HUES48 (cell line): Measurements from ENCODE around the gene RGS8.

ENCODE experiments used
- H3K27ac ChIP-seq: one replicate; pipeline ENCODE4 v1.7.0; 2013; ENCODE audit warnings: low read depth, low read length, inconsistent platforms
- H3K27me3 ChIP-seq: 2 replicates; pipeline ENCODE4 v1.6.1; 2013; ENCODE audit warnings: mild to moderate bottlenecking, low read length; ENCODE audit not compliant: control insufficient read depth, insufficient read depth
- H3K36me3 ChIP-seq: 2 replicates; pipeline ENCODE4 v1.6.1; 2013; ENCODE audit warnings: low read length; ENCODE audit not compliant: control insufficient read depth, insufficient read depth
- H3K4me1 ChIP-seq: 2 replicates; pipeline ENCODE4 v1.6.1; 2013; ENCODE audit warnings: mild to moderate bottlenecking, low read length; ENCODE audit not compliant: control insufficient read depth, insufficient read depth
- H3K4me3 ChIP-seq: 2 replicates; pipeline ENCODE4 v1.5.1; 2013; ENCODE audit warnings: mild to moderate bottlenecking, low read depth, low read length
- H3K9ac ChIP-seq: 2 replicates; pipeline ENCODE4 v1.6.1; 2013; ENCODE audit warnings: mild to moderate bottlenecking, low read depth, low read length, moderate library complexity
- H3K9me3 ChIP-seq: 2 replicates; pipeline ENCODE4 v1.6.1; 2013; ENCODE audit warnings: low read length; ENCODE audit not compliant: control insufficient read depth, insufficient read depth

The RGS8 gene

GRCh38 chr1:182670032-182670749 lies 14.2 kb downstream of the RGS8 start:
- H3K27me3 ChIP-seq = peaks cover 15% of the 10 kb centered on the region; the same call in 1 of the 2 replicates

GRCh38 chr1:182669266-182669665 lies 15.1 kb downstream of the RGS8 start:
- no peak overlapping the region for H3K27ac ChIP-seq
- H3K4me1 ChIP-seq = peaks cover 56% of the 10 kb centered on the region
- H3K9me3 ChIP-seq = no peaks in the 10 kb centered on the region
- H3K27me3 ChIP-seq = peaks cover 21% of the 10 kb centered on the region; the same call in 1 of the 2 replicates
- H3K36me3 ChIP-seq = no peaks in the 10 kb centered on the region
- no peak overlapping the region for H3K4me3 ChIP-seq
- H3K9ac ChIP-seq = no peak overlapping the region

More at GRCh38 chr1:182670032-182670749, 14.2 kb downstream of the RGS8 start:
- H3K27ac ChIP-seq = no peak overlapping the region
- no peaks in the 10 kb centered on the region for H3K9me3 ChIP-seq
- H3K4me1 ChIP-seq = peaks cover 53% of the 10 kb centered on the region
- H3K4me3 ChIP-seq = no peak overlapping the region
- no peaks in the 10 kb centered on the region for H3K36me3 ChIP-seq
- H3K9ac ChIP-seq = no peak overlapping the region

GRCh38 chr1:182668521-182669054 lies 15.8 kb downstream of the RGS8 start:
- H3K27me3 ChIP-seq = peaks cover 21% of the 10 kb centered on the region; the same call in 1 of the 2 replicates
- H3K9me3 ChIP-seq = no peaks in the 10 kb centered on the region
- no peak overlapping the region for H3K27ac ChIP-seq
- H3K36me3 ChIP-seq = no peaks in the 10 kb centered on the region
- no peak overlapping the region for H3K9ac ChIP-seq
- peaks cover 55% of the 10 kb centered on the region for H3K4me1 ChIP-seq
- no peak overlapping the region for H3K4me3 ChIP-seq

- peaks cover 21% of the 10 kb centered on the region; the same call in 1 of the 2 replicates for H3K27me3 ChIP-seq
- no peak overlapping the region for H3K9ac ChIP-seq
- H3K36me3 ChIP-seq = no peaks in the 10 kb centered on the region
- H3K4me1 ChIP-seq = peaks cover 59% of the 10 kb centered on the region
- H3K27ac ChIP-seq = no peak overlapping the region
- H3K9me3 ChIP-seq = no peaks in the 10 kb centered on the region
- H3K4me3 ChIP-seq = no peak overlapping the region
Observed at GRCh38 chr1:182667848-182668505, 16.4 kb downstream of the RGS8 start.

GRCh38 chr1:182666706-182667105 lies 17.7 kb downstream of the RGS8 start:
- H3K4me1 ChIP-seq = peaks cover 62% of the 10 kb centered on the region
- no peaks in the 10 kb centered on the region for H3K36me3 ChIP-seq
- peaks cover 21% of the 10 kb centered on the region; the same call in 1 of the 2 replicates for H3K27me3 ChIP-seq
- no peak overlapping the region for H3K9ac ChIP-seq
- H3K27ac ChIP-seq = peak overlapping the region; percentile 21
- no peaks in the 10 kb centered on the region for H3K9me3 ChIP-seq
- no peak overlapping the region for H3K4me3 ChIP-seq

GRCh38 chr1:182664296-182664695 lies 20.1 kb downstream of the RGS8 start:
- no peak overlapping the region for H3K4me3 ChIP-seq
- H3K27me3 ChIP-seq = peaks cover 21% of the 10 kb centered on the region; the same call in 1 of the 2 replicates
- no peak overlapping the region for H3K27ac ChIP-seq
- H3K9ac ChIP-seq = no peak overlapping the region
- no peaks in the 10 kb centered on the region for H3K9me3 ChIP-seq
- H3K36me3 ChIP-seq = no peaks in the 10 kb centered on the region
- peaks cover 53% of the 10 kb centered on the region for H3K4me1 ChIP-seq

- Histone ChIP-seq H3K4me3 (peak overlapping the region; percentile 15; the same call in 1 of the 2 replicates), H3K9me3 (no peaks in the 10 kb centered on the region), H3K36me3 (no peaks in the 10 kb centered on the region)
Observed at GRCh38 chr1:182662956-182663355, 21.4 kb downstream of the RGS8 start.

GRCh38 chr1:182662121-182662890 lies 22.1 kb downstream of the RGS8 start:
- Histone ChIP-seq H3K27me3 (peaks cover 21% of the 10 kb centered on the region; the same call in 1 of the 2 replicates), H3K27ac (peak overlapping the region; percentile 16), H3K36me3 (no peaks in the 10 kb centered on the region), H3K4me3 (peak overlapping the region; percentile 15; the same call in 1 of the 2 replicates), H3K4me1 (peaks cover 47% of the 10 kb centered on the region), H3K9me3 (no peaks in the 10 kb centered on the region), H3K9ac (no peak overlapping the region)

More at GRCh38 chr1:182662956-182663355, 21.4 kb downstream of the RGS8 start:
- Histone ChIP-seq H3K27me3 (peaks cover 21% of the 10 kb centered on the region; the same call in 1 of the 2 replicates), H3K9ac (no peak overlapping the region), H3K4me1 (peaks cover 51% of the 10 kb centered on the region), H3K27ac (no peak overlapping the region)

- Histone ChIP-seq H3K4me1 (peaks cover 19% of the 10 kb centered on the region), H3K36me3 (no peaks in the 10 kb centered on the region)
Observed at GRCh38 chr1:182658055-182658454, 26.3 kb downstream of the RGS8 start.

GRCh38 chr1:182656842-182657397 lies 27.5 kb downstream of the RGS8 start:
- no peaks in the 10 kb centered on the region for H3K27me3 ChIP-seq
- H3K9ac ChIP-seq = no peak overlapping the region
- H3K27ac ChIP-seq = no peak overlapping the region
- H3K4me1 ChIP-seq = peaks cover 8% of the 10 kb centered on the region
- no peaks in the 10 kb centered on the region for H3K36me3 ChIP-seq
- no peak overlapping the region for H3K4me3 ChIP-seq
- H3K9me3 ChIP-seq = no peaks in the 10 kb centered on the region

More at GRCh38 chr1:182658055-182658454, 26.3 kb downstream of the RGS8 start:
- no peak overlapping the region for H3K27ac ChIP-seq
- H3K9ac ChIP-seq = no peak overlapping the region
- H3K27me3 ChIP-seq = no peaks in the 10 kb centered on the region
- no peak overlapping the region for H3K4me3 ChIP-seq
- H3K9me3 ChIP-seq = no peaks in the 10 kb centered on the region
